HG02981 (cell line): ENCODE data around the gene NSG1.

Source experiments
- ATAC-seq: cut with Tn5 transposase; IDR thresholded peaks from one replicate; pipeline ENCODE4 v1.9.1; 2021; ENCODE audit warnings: mild to moderate bottlenecking, moderate library complexity; ENCODE audit not compliant: unreplicated experiment

Gene NSG1

DNA sequence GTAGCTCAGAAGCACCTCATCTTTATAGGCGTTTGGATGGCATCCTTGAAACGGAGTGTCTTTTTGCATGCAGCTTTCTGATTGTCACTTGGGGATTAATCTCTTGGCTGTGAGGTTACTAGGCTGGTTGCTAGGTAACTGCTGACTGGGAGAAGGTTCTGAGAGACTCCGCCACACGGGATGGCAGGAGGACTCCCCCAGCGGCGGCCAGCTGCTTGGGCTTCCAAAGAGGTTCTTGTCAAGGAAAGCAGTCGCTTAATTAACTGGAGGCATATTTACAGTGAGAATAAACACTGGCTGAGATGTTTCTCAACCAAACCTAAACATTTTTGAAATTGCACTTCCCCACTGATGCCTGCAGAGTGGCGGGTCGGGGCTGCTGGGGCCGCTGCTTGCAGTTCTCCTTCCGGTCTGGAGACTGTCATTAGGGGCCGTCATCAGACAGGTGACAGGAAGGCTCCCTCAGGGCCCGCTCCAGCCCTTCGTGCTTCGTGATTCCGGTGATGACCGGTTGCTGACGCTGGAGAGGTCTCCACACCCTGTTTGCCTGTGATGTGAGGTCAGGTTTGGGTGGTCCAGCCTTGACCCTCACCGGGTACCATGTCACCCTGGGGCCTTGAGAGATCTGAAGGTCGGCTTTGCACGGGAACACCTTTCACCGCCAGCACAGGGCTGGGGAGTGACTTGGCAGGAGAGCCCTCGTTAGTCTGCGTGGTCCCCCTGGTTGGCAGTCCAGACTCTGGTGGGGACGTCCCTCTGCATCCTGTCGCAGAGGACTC lies 9.1 kb downstream of the NSG1 start:
- ATAC-seq: no peak

DNA sequence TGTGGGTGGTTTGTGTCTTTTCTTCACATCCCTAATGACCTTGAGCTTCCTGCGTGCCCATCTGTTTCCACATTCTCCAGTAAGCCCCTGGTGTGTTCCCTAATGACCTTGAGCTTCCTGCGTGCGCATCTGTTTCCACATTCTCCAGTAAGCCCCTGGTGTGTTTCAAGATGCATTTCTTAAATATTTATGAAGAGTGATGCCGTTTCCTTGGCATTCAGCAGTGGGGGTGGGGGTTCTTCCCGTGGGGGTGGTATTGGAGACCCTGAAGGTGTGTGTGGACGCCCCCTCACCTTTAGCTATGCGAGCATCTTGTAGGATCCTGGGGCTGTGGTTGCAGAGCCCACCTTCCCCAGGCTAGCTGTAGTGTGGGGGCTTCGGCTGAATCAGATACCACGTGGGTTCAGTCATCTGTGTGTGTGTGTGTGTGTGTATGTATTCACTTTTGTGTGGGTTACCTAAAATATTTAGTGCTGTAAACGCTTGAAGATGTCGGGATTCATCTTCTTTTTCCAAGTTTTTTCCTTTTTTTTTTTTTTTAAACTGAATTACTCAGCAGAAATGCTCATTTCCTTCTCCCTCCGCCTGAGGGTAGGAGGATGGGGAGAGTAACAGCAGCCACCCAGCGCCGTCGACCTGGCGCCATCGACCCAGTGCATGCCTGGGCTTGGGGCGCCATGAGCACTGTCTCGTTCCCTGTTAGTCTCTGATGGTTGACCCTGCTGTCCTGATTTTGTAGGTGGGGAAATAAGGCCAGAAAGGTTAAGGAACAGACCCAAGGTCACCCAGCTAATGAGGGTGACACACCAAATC lies 9.9 kb downstream of the NSG1 start:
- ATAC-seq: no peak

DNA sequence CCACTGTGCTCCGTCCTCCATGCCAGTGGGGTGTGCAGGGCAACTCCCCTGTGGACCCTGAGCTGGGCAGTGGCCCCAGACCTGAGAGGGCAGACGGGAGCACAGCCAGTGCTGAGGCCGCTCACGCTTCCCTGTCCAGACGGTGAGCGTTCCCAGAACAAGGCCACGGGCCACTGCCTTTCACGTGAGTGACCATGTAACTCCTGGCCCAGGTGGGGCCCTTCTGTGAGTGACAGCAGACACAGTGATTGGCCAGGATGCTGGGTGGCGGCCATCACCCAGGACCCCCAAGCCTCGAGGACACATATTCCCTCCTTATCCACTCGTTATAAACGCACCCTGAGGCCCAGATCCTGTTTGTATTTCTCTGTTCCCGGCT lies 10.5 kb downstream of the NSG1 start:
- ATAC-seq: no peak

DNA sequence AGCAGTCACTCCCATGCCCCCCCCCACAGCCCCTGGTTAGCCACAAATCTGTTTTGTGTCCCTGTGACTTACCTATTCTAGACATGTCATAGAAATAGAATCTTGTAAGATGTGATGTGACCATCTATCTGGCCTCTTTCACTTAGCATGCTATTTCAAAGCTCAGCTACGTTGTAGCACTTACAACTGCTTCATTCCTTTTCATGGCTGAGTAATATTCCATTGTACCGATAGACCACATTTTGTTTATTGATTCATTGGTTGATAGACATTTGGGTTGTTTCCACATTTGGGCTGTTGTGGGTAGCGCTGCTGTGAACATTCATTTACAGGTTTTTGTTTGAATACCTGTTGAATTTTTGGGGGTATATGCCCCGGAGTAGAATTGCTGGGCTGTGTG lies 11.5 kb downstream of the NSG1 start:
- no peak for ATAC-seq

DNA sequence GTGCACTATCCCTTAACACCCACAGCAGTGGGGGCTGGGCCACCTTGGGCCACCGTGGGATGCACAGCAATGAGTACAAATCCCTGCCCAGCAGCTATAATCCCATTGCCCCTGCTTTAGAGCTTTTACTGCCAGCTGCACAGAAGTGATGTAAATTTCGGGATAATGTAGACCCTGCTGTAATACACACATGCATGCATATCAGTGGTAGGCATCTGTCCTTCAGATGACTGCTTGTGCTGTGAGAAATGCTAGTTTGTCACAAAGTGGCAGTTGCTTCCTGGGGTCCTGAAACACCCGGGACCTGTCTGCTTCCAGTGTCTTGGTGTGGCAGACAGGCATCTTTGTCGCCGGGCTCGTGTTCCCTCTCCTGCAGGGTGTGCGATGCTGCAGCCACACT lies 14.1 kb downstream of the NSG1 start:
- ATAC-seq: no peak

DNA sequence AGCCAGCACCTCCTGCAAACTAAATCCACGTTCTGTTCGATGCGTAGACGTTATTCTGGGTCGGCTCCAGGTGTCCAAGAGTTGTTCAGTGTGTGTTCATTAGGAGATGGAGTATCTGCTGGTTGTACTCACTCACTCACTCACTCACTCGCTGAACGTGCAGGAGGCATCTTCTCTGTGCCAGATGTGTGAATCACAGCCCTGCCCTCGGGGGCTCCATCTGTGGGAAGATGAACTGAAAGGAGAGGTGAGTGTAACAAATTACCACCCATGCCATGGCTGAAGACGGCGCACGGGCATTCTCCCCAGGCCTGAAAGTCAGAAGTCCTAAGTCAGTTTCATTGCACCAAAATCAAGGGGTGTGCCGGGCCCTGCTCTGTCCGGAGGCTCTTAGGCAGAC lies 16.1 kb downstream of the NSG1 start:
- no peak for ATAC-seq

DNA sequence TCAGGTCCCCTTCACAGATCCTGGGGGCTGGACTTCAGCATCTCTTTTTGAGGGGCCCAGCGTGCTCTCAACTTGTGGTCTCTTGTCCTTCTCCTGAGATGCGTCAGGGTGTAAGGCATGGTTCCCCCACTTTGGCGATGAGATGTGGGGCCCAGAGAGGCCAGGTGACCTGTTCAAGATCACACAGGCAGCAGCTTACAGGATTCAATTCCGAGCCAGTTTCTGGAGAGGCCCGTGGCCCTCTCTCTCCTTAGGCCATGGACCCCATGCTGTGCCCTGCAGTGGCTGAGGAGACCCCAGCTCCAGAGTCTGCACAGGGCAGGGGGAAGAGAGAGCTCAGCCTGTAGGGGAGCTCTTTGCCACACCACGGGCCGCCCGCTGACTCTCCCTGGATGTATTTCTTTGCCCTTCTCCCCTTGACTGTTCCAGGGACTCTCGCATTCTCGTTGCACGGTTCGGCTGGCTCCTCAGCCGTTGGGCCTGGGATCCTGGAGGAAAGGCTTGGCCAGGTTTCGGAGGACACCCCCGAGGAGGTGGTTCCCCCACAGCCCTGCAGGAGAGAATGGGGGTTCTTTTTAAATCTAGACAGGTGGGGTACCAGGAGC lies 18.6 kb downstream of the NSG1 start:
- no peak for ATAC-seq

DNA sequence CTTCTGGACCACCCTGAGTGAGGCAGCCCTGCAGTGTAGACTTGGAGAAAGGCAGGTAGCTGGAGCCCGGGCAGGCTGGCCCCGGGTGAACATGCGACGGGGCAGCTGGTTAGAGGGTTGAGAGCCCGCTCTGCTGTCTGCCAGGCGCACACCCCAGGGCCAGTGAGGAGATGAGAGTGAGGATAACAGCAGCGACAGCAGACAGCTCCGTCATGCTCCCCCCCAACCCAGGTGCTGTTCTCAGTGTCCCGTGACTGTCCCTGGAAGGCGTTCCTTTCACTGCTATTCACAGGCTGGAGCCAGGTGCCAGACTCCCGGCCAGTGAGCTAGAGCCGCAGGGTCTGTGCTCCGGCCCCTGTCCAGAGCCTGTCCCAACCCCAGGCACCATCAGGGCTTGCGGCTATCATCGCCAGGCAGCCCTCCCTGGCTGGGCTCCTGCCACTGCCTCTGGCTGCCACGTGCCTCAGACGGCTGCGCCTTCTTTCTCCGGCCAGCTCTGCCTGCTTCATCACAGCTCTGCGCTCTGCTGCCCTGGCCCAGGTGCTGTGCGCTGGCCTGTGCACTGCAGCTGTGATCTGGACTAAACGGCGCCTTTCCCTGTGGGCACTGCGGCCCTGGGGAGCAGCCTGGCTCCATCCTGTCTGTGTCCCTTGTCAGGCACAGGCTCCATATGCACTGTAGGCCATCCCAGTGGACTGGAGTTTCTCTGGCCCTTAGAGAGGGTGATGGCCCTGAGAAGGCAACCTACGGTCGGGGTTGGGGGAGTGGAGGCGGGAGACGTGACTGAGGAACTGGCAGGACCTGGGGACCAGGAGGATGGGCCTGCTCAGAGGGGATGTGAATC lies 19.8 kb downstream of the NSG1 start:
- no peak for ATAC-seq

DNA sequence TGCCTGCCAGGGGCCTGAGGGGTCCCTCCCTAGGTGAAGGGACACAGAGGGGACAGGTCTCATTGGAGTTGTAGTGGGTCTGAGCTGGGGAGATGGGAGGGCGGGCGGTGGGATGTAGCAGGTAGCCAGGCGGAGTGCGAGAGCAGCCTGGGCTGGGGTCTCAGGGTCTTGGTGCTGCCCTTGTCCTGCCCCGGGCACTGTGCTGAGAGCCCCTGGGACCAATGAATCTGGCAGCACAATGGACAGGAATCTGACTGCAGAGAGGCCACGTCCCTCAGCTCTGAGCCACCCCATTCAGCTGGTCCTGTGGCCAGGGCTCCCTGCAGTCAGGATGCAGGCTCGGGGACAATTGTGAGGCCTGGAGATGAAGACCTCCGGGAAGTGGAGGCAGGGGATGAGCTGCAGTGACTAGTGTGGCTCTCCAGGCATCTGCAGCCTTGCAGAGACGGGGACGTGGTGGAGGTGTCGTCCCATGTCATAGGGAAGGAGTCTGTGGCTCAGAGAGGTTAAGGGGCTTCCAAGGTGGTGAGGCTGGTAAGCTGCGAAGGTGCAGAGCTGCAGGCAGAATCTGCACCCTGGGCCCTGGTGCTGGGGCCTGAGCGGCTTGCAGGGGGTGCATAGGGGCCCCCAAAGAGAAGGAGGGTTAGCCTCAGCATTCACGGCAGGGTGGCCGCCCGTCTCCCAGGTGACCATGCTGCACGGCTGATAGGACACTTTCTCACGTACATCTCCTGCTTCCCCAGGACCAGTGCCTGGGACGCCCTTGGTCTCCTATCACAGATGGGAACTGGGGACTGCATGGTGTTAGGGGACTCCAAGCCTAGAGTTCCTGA lies 20.6 kb downstream of the NSG1 start:
- no peak for ATAC-seq

DNA sequence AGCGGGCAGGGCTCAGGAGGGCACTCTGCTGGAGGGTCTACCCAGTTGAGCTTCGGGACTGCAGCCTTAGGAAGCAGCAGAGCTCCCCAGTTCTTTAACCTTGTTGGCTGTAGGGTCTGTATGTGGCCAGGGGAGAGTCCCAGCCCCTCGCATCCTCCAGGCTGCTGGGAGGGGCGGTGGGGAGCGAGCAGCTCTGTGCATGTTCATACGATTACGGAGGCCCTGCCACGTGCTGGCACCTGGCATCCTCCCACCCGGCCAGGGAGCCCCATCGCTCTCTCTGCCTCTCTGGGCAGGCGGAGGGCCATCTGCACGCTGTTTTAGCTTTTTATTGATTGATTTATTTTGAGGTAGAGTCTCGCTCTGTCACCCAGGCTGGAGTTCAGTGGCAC lies 21.2 kb downstream of the NSG1 start:
- ATAC-seq: no peak

DNA sequence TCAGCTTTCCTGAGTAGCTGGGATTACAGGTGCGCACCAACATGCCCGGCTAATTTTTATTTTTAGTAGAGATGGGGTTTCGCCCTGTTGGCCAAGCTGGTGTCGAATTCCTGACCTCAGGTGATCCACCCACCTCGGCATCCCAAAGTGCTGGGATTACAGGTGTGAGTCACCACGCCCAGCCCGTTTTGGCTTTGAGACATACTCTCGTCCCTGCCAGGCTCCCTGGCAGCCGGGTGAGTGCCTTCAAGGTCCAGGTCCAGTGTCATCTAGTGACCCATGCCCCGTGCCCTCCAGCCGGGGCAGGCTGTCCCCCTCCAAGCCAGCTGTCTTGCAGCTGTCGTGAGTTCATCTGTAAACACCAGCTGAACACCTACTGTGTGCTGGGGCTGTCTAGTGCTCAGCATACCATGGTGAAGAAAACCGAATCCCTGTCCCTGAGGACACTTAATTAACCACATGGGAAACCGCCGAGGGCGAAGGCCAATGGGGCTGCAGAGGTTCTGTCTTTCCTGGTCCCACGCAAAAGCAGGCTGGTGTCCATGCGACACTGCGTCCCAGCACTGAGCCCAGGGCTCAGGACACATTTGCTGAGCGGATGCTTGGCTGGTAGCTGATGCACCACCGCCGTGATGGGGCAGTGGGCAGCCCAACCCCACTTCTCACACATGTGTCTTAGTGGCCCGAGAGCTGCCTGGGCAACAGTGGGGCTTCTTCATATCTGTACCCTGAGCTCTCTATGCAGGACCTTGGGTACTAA lies 21.9 kb downstream of the NSG1 start:
- no peak for ATAC-seq

DNA sequence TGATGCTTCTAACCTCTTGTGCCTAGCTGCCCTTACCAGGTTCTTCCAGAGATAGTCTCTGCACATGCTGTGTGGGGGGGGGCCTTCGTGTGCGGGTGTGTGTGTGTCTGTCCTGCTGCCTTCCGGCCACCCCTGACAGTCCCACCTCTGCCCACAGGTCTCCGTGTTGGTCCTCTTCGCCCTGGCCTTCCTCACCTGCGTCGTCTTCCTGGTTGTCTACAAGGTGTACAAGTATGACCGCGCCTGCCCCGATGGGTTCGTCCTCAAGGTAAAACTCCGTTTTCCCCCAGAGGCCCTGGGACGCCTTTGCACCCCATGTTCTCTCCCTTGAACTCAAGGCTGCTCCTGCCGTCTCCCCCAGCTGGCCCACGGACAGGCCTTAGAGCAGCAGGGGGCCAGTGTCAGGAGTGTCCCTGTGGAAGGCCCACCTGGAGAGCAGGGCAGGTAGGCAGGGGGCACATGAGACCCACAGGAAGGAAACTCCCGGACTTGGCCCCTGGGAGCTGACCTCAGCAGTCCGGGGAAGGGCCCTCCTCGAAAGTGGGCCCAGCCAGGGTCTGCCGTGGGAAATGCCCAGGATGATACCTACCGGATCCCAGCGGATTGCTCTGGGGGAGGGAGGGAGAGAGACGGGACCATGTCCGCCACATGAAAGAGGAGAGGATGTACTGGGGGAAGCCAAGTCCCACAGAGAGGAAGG lies 22.7 kb downstream of the NSG1 start:
- ATAC-seq: no peak

DNA sequence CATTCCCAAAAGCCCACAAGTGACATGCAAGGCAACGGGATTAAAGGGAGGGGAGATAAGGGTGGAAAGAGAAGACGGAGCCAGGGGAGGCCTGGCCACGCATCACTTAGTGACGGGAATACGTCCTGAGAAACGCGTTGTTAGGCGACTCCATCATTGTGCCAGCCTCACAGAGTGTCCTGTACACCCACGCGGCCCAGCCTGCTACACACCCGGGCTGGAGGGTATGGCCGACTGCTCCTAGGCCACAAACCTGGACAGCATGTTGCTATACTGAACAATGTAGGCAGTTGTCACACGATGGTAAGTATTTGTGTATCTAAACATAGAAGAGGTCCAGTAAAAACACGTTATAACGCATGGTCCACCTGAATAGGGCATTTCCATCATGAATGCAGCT lies 23.4 kb downstream of the NSG1 start:
- ATAC-seq: no peak

DNA sequence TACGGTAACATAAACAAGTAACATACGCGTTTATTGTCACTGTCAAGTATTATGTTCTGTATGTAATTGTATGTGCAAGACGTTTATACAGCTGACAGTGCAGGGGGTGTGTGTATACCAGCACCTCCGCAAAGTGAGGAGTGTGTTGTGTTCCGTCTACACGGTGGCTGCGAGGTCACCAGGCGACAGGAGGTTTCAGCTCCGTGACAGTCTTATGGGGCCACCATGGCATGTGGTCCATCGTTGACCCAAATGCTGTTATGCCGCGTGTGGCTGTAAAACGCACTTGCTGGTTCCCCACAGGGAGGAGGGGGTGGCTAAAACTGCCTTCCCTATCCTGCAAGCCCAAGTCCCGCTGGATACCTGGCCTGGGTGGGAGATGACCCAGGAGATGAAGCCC lies 25.0 kb downstream of the NSG1 start:
- no peak for ATAC-seq

DNA sequence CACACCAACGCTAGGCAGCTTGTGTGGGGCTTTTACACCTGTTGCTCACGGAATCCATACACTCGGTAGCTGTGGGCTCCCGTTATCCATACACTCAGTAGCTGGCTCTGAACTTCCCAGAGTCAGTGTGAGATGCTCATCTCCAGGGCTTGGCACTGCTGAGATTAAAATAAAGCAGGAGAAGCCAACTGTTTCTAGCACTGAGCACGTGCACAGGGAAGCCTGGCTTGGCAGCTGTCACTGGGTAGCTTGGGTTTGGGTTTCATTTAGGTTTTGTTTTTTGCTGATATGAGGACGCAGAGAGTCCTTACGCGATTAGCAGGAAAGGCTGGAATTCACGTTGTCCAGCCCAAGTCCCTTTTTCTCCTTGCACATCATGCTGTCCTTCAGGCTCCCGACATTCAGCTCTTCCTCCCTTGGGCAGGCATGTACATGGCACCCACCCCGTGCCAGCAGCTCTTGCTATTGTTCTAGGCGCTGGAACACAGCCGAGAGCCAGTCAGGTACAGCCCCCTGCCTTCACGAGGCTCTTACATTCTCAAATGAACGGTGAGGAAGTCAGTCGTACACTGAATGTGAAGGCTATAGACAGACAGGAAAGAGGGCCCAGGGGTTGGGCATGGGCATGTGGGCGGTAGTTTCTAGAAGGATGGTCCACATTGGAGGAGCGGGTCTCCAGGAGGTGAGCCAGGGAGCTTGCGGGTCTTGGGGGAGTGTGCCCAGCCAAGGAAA lies 25.9 kb downstream of the NSG1 start:
- no peak for ATAC-seq

DNA sequence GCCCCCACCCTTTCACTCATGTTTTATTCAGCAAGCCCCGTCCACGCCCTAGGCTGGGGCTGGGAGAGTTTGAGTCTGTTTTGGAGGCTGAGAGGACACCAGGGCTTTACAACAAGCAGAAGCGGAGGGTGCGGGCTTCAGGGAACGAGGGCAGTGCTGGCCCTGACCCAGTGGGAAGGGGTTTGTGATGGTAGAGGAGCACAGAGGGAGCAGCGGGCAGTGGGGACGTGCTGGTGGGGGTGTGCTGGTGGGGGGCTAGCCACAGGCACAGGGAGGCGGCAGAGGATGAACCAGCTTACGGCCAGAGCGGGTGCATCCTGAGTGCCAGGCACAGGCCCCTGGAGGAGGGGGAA lies 26.4 kb downstream of the NSG1 start:
- no peak for ATAC-seq

DNA sequence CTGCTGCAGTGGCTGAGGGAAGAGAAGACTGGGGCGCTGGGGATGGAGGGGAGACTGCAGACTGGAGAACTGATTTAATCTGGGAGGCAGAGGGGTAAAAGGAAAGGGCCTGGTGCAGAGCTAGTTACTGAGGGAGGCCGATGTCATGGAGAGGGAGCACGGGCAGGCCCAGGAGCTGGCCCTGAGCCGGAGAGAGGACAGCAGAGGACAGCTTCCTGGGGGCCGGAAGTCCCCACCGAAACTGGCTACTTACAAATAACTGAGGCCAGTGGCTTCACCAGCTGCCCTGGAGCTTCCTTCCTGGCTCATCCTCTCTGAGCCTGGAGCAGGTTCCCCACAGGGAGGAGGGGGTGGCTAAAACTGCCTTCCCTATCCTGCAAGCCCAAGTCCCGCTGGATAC lies 26.9 kb downstream of the NSG1 start:
- no peak for ATAC-seq

DNA sequence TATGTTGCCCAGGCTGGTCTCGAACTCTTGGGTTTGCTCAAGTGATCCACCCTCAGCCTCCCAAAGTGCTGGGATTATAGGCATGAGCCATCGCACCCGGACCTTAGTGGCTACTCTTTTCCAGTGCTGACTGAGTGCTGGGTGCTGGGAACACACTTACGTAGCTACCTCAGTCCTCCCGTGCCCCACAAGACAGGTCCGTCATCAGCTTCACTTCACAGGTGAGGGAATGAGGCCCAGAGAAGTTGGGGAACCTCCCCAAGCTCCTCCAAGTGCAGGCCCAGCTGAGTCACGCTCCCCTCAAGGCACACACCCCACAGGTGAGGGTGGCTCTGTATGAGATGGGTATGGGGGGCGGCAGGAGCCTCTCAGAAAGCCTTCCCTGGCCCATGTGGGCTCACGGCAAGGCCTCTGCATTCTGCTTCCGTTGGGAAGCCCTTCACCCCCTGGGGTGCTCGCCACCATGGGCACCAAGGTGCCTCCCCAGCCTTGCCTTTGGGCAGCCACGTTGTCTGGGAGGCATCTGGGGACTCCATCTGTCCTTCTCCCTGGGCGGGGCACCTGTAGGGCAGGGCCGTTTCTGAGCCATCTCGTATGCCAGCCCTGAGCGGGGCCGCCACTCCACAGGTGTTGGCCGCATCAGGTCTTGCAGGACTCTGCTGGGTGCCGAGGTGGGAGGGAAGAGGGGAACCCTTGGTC lies 28.4 kb downstream of the NSG1 start:
- ATAC-seq: no peak
